ENCODE measurements around the gene SYNDIG1L. TPM values are rescaled to one million over a fixed set of nuclear protein-coding genes. Genes with fewer than 3 reads are reported as not detected.

Gene SYNDIG1L
- total and polyA plus RNA-seq, 4 donors: 0.08 TPM; not detected in 3

DNA sequence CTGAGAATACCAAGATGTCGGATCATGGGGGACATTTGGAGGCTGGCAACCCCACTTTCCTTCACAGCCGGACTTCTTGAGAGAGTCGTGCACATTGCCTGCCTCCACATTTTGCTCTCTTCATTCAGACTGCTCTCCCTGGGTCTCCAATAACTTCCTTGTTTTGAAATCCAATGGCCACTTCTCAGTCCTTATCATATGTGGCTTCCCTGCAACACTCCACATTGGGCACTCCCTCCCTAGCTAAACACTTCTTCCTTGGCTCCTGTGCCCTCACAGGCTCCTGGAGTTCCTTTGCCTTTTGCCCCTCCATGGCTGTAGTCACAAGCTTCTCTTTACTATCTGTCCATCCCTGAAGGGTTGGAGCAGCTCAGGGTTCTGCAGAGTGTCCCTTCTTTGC is 37.0 kb upstream of the SYNDIG1L start:
- 88% methylated on average over 3 of the region's 3 CpGs for WGBS
- Histone ChIP-seq H3K9ac (ENCODE audit: low read depth in 1 of 2, low read length in 2 of 2) (no peak overlapping the region), H3K4me3 (ENCODE audit: low read depth in 1 of 3, low read length in 3 of 3) (no peak overlapping the region), H3K36me3 (ENCODE audit: control insufficient read depth in 4 of 4, insufficient read depth in 3 of 4, low read depth in 1 of 4, low read length in 3 of 4) (no peaks in the 10 kb centered on the region), H3K27ac (ENCODE audit: low read depth in 1 of 2, low read length in 2 of 2) (no peak overlapping the region), H3K27me3 (ENCODE audit: control insufficient read depth in 4 of 4, insufficient read depth in 4 of 4, low read length in 3 of 4) (no peaks in the 10 kb centered on the region), H3K9me3 (ENCODE audit: control insufficient read depth in 4 of 4, low read length in 3 of 4) (no peaks in the 10 kb centered on the region), H3K4me1 (ENCODE audit: control insufficient read depth in 4 of 4, insufficient read depth in 4 of 4, low read length in 3 of 4) (no peaks in the 10 kb centered on the region)
- TF ChIP-seq GABPA (IDR thresholded peaks at IDR 0.05 in 1 of 2, conservative IDR thresholded peaks at IDR 0.05 in 1 of 2): no peak
- no peak for TF ChIP-seq JUND (IDR thresholded peaks at IDR 0.05)
- TF ChIP-seq HNF4G (IDR thresholded peaks at IDR 0.05): no peak
- TF ChIP-seq SP1 (IDR thresholded peaks at IDR 0.05): no peak
- TF ChIP-seq FOXA1 (IDR thresholded peaks at IDR 0.05): no peak
- TF ChIP-seq EGR1 (IDR thresholded peaks at IDR 0.05; ENCODE audit: low read depth in 2 of 2): no peak
- TF ChIP-seq, protein P1, sequence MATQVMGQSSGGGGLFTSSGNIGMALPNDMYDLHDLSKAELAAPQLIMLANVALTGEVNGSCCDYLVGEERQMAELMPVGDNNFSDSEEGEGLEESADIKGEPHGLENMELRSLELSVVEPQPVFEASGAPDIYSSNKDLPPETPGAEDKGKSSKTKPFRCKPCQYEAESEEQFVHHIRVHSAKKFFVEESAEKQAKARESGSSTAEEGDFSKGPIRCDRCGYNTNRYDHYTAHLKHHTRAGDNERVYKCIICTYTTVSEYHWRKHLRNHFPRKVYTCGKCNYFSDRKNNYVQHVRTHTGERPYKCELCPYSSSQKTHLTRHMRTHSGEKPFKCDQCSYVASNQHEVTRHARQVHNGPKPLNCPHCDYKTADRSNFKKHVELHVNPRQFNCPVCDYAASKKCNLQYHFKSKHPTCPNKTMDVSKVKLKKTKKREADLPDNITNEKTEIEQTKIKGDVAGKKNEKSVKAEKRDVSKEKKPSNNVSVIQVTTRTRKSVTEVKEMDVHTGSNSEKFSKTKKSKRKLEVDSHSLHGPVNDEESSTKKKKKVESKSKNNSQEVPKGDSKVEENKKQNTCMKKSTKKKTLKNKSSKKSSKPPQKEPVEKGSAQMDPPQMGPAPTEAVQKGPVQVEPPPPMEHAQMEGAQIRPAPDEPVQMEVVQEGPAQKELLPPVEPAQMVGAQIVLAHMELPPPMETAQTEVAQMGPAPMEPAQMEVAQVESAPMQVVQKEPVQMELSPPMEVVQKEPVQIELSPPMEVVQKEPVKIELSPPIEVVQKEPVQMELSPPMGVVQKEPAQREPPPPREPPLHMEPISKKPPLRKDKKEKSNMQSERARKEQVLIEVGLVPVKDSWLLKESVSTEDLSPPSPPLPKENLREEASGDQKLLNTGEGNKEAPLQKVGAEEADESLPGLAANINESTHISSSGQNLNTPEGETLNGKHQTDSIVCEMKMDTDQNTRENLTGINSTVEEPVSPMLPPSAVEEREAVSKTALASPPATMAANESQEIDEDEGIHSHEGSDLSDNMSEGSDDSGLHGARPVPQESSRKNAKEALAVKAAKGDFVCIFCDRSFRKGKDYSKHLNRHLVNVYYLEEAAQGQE (IDR thresholded peaks at IDR 0.05): no peak
- TF ChIP-seq TAF1 (conservative IDR thresholded peaks at IDR 0.05): no peak
- TF ChIP-seq, protein P2, sequence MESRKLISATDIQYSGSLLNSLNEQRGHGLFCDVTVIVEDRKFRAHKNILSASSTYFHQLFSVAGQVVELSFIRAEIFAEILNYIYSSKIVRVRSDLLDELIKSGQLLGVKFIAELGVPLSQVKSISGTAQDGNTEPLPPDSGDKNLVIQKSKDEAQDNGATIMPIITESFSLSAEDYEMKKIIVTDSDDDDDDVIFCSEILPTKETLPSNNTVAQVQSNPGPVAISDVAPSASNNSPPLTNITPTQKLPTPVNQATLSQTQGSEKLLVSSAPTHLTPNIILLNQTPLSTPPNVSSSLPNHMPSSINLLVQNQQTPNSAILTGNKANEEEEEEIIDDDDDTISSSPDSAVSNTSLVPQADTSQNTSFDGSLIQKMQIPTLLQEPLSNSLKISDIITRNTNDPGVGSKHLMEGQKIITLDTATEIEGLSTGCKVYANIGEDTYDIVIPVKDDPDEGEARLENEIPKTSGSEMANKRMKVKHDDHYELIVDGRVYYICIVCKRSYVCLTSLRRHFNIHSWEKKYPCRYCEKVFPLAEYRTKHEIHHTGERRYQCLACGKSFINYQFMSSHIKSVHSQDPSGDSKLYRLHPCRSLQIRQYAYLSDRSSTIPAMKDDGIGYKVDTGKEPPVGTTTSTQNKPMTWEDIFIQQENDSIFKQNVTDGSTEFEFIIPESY (IDR thresholded peaks at IDR 0.05): no peak
- TF ChIP-seq, protein P3, sequence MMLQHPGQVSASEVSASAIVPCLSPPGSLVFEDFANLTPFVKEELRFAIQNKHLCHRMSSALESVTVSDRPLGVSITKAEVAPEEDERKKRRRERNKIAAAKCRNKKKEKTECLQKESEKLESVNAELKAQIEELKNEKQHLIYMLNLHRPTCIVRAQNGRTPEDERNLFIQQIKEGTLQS (IDR thresholded peaks at IDR 0.05): no peak
- TF ChIP-seq RXRA (IDR thresholded peaks at IDR 0.05): no peak
- TF ChIP-seq, protein P4, sequence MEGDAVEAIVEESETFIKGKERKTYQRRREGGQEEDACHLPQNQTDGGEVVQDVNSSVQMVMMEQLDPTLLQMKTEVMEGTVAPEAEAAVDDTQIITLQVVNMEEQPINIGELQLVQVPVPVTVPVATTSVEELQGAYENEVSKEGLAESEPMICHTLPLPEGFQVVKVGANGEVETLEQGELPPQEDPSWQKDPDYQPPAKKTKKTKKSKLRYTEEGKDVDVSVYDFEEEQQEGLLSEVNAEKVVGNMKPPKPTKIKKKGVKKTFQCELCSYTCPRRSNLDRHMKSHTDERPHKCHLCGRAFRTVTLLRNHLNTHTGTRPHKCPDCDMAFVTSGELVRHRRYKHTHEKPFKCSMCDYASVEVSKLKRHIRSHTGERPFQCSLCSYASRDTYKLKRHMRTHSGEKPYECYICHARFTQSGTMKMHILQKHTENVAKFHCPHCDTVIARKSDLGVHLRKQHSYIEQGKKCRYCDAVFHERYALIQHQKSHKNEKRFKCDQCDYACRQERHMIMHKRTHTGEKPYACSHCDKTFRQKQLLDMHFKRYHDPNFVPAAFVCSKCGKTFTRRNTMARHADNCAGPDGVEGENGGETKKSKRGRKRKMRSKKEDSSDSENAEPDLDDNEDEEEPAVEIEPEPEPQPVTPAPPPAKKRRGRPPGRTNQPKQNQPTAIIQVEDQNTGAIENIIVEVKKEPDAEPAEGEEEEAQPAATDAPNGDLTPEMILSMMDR (IDR thresholded peaks at IDR 0.05; ENCODE audit: low read depth, low read length, missing input control): no peak
- TF ChIP-seq NR2F2 (IDR thresholded peaks at IDR 0.05): no peak
- no peak for TF ChIP-seq HNF4A (conservative IDR thresholded peaks at IDR 0.05)
- no peak for DNase-seq (ENCODE audit: low spot score)

DNA sequence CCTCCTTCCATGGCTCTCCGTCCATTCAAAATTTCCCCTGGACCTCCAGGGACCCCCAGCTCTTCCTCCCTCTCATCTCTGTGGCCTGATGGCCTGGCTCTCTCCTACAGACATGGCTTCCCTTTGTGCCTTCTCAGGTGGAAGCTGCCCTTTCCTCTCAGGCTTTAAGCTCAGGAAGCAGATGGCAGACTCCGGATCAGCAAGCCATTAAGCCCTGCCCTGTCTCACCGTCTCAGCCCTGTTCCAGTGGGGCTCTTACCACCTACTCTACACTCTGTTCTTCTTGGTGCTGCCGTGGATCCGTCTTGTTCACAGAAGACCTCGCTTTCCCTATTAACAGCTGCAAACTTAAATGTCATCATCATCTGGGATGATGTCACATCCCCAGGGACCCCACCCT is 34.0 kb upstream of the SYNDIG1L start:
- Histone ChIP-seq H3K36me3 (ENCODE audit: control insufficient read depth in 4 of 4, insufficient read depth in 3 of 4, low read depth in 1 of 4, low read length in 3 of 4) (no peaks in the 10 kb centered on the region), H3K9ac (ENCODE audit: low read depth in 1 of 2, low read length in 2 of 2) (no peak overlapping the region), H3K9me3 (ENCODE audit: control insufficient read depth in 4 of 4, low read length in 3 of 4) (no peaks in the 10 kb centered on the region), H3K27ac (ENCODE audit: low read depth in 1 of 2, low read length in 2 of 2) (no peak overlapping the region), H3K4me3 (ENCODE audit: low read depth in 1 of 3, low read length in 3 of 3) (no peak overlapping the region), H3K4me1 (ENCODE audit: control insufficient read depth in 4 of 4, insufficient read depth in 4 of 4, low read length in 3 of 4) (no peaks in the 10 kb centered on the region), H3K27me3 (ENCODE audit: control insufficient read depth in 4 of 4, insufficient read depth in 4 of 4, low read length in 3 of 4) (no peaks in the 10 kb centered on the region)
- TF ChIP-seq TAF1 (conservative IDR thresholded peaks at IDR 0.05) (no peak), NR2F2 (IDR thresholded peaks at IDR 0.05) (no peak), FOXA2 (IDR thresholded peaks at IDR 0.05) (no peak), EGR1 (IDR thresholded peaks at IDR 0.05; ENCODE audit: low read depth in 2 of 2) (no peak)
- TF ChIP-seq, protein P5, sequence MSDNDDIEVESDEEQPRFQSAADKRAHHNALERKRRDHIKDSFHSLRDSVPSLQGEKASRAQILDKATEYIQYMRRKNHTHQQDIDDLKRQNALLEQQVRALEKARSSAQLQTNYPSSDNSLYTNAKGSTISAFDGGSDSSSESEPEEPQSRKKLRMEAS (IDR thresholded peaks at IDR 0.05): no peak
- TF ChIP-seq, protein P2 (IDR thresholded peaks at IDR 0.05): no peak
- DNase-seq (ENCODE audit: low spot score): no peak
- WGBS: 93% methylated on average over 6 of the region's 6 CpGs
